ENCODE results near the gene ZNF384.

ZNF384 gene

GRCh38 chr12:6653987-6654386, 35.2 kb downstream of the ZNF384 start:
- DNase-seq (ENCODE audit: low spot score): no peak

GRCh38 chr12:6653342-6653741, 35.8 kb downstream of the ZNF384 start:
- no peak for DNase-seq (ENCODE audit: low spot score)

GRCh38 chr12:6652391-6652790, 36.8 kb downstream of the ZNF384 start:
- DNase-seq (ENCODE audit: low spot score): no peak

GRCh38 chr12:6650832-6651231, 38.3 kb downstream of the ZNF384 start:
- no peak for DNase-seq (ENCODE audit: low spot score)

- no peak for DNase-seq (ENCODE audit: low spot score)
Measured at GRCh38 chr12:6647083-6647604, 42.0 kb downstream of the ZNF384 start, which contains the start of gene ACRBP. TSS of gene ACRBP (minus strand) at chr12:6647432. CDS start at chr12:6647366, 66 bp downstream.

- DNase-seq (ENCODE audit: low spot score): no peak
Measured at GRCh38 chr12:6646276-6647082, 42.7 kb downstream of the ZNF384 start.

GRCh38 chr12:6644903-6645302, 44.3 kb downstream of the ZNF384 start:
- no peak for DNase-seq (ENCODE audit: low spot score)

GRCh38 chr12:6644257-6644596, 44.9 kb downstream of the ZNF384 start:
- DNase-seq (ENCODE audit: low spot score): no peak

GRCh38 chr12:6643569-6644256, 45.5 kb downstream of the ZNF384 start:
- no peak for DNase-seq (ENCODE audit: low spot score)

- DNase-seq (ENCODE audit: low spot score): no peak
Measured at GRCh38 chr12:6641131-6641530, 48.0 kb downstream of the ZNF384 start.

- DNase-seq (ENCODE audit: low spot score): no peak
Measured at GRCh38 chr12:6640497-6640896, 48.7 kb downstream of the ZNF384 start.

- no peak for DNase-seq (ENCODE audit: low spot score)
Measured at GRCh38 chr12:6639151-6639801, 49.9 kb downstream of the ZNF384 start.

- no peak for DNase-seq (ENCODE audit: low spot score)
Measured at GRCh38 chr12:6638305-6638704, 50.9 kb downstream of the ZNF384 start.

GRCh38 chr12:6635856-6636531, 53.2 kb downstream of the ZNF384 start, which contains the start of gene LPAR5:
TSS of gene LPAR5 (minus strand) at chr12:6635959. CDS start at chr12:6621248, 14,711 bp downstream.
- DNase-seq (ENCODE audit: low spot score): no peak

- no peak for DNase-seq (ENCODE audit: low spot score)
Measured at GRCh38 chr12:6635375-6635855, 53.8 kb downstream of the ZNF384 start.

- DNase-seq (ENCODE audit: low spot score): no peak
Measured at GRCh38 chr12:6632026-6632983, 56.9 kb downstream of the ZNF384 start.

- DNase-seq (ENCODE audit: low spot score): no peak
Measured at GRCh38 chr12:6631549-6631961, 57.6 kb downstream of the ZNF384 start.

- DNase-seq (ENCODE audit: low spot score): no peak
Measured at GRCh38 chr12:6630736-6631135, 58.4 kb downstream of the ZNF384 start.

GRCh38 chr12:6627616-6628015, 61.6 kb downstream of the ZNF384 start:
- DNase-seq (ENCODE audit: low spot score): no peak

GRCh38 chr12:6626654-6627283, 62.4 kb downstream of the ZNF384 start:
- no peak for DNase-seq (ENCODE audit: low spot score)

All from HuH-7.5 (cell line).